ENCODE results near the gene ELMO1. TPM values are rescaled to one million over a fixed set of nuclear protein-coding genes. Genes with fewer than 3 reads are reported as not detected.

Gene ELMO1
- total RNA-seq, 1 donor from 2014 or later, result 139 TPM

- intact Hi-C loops (cut with micrococcal nuclease), result no loop called here
These were observed 483.0 kb downstream of the ELMO1 start for GRCh38 chr7:36965625-36966024.

- intact Hi-C loops (cut with micrococcal nuclease), result no loop called here
These were observed 484.4 kb downstream of the ELMO1 start for GRCh38 chr7:36964297-36964696.

- intact Hi-C loops (cut with micrococcal nuclease), result no loop called here
These were observed 486.3 kb downstream of the ELMO1 start for GRCh38 chr7:36962367-36962766.

GRCh38 chr7:36961693-36962092 is 487.0 kb downstream of the ELMO1 start:
- intact Hi-C loops (cut with micrococcal nuclease), result no loop called here

- intact Hi-C loops (cut with micrococcal nuclease), result no loop called here
These were observed 487.6 kb downstream of the ELMO1 start for GRCh38 chr7:36961097-36961496.

GRCh38 chr7:36960105-36960504 is 488.6 kb downstream of the ELMO1 start:
- intact Hi-C loops (cut with micrococcal nuclease), result no loop called here

- intact Hi-C loops (cut with micrococcal nuclease), result no loop called here
These were observed 490.4 kb downstream of the ELMO1 start for GRCh38 chr7:36958111-36958733.

GRCh38 chr7:36957620-36958019 is 491.0 kb downstream of the ELMO1 start:
- intact Hi-C loops (cut with micrococcal nuclease), result no loop called here

- intact Hi-C loops (cut with micrococcal nuclease), result no loop called here
These were observed 491.9 kb downstream of the ELMO1 start for GRCh38 chr7:36956814-36957213.

GRCh38 chr7:36955456-36956129 is 493.1 kb downstream of the ELMO1 start:
- intact Hi-C loops (cut with micrococcal nuclease), result no loop called here

- intact Hi-C loops (cut with micrococcal nuclease), result no loop called here
These were observed 497.4 kb downstream of the ELMO1 start for GRCh38 chr7:36951257-36951697.

GRCh38 chr7:36949711-36950600 is 498.7 kb downstream of the ELMO1 start:
- intact Hi-C loops (cut with micrococcal nuclease), result no loop called here

- intact Hi-C loops (cut with micrococcal nuclease), result no loop called here
These were observed 502.3 kb downstream of the ELMO1 start for GRCh38 chr7:36946401-36946739.

GRCh38 chr7:36945612-36946400 is 502.9 kb downstream of the ELMO1 start:
- intact Hi-C loops (cut with micrococcal nuclease), result no loop called here

GRCh38 chr7:36944838-36945237 is 503.8 kb downstream of the ELMO1 start:
- intact Hi-C loops (cut with micrococcal nuclease), result no loop called here

- intact Hi-C loops (cut with micrococcal nuclease), result no loop called here
These were observed 504.9 kb downstream of the ELMO1 start for GRCh38 chr7:36943591-36944435.

- intact Hi-C loops (cut with micrococcal nuclease), result no loop called here
These were observed 505.7 kb downstream of the ELMO1 start for GRCh38 chr7:36942955-36943354.

GRCh38 chr7:36942541-36942940 is 506.1 kb downstream of the ELMO1 start:
- intact Hi-C loops (cut with micrococcal nuclease), result no loop called here

- intact Hi-C loops (cut with micrococcal nuclease), result no loop called here
These were observed 506.6 kb downstream of the ELMO1 start for GRCh38 chr7:36942025-36942424.

- intact Hi-C loops (cut with micrococcal nuclease), result no loop called here
These were observed 507.3 kb downstream of the ELMO1 start for GRCh38 chr7:36941359-36941758.
